Activated T-cell treated with anti-CD3 and anti-CD28 coated beads, Interleukin-2, amount 50 U/mL, for 48 hours (primary cell): Measurements from ENCODE around the gene ENG.
A peak's percentile ranks its signal among the peaks of the same experiment; 100 is the strongest.
"Not testable (repeated sequence)": the region's sequence is repeated elsewhere in the genome, so short reads cannot be mapped to it uniquely, and the experiment has no call there.

ENCODE experiments used
- DNase-seq, 2 experiments: peaks; one replicate each; pipeline ENCODE4 v3.0.0-alpha.2; 2020

The ENG gene

DNA sequence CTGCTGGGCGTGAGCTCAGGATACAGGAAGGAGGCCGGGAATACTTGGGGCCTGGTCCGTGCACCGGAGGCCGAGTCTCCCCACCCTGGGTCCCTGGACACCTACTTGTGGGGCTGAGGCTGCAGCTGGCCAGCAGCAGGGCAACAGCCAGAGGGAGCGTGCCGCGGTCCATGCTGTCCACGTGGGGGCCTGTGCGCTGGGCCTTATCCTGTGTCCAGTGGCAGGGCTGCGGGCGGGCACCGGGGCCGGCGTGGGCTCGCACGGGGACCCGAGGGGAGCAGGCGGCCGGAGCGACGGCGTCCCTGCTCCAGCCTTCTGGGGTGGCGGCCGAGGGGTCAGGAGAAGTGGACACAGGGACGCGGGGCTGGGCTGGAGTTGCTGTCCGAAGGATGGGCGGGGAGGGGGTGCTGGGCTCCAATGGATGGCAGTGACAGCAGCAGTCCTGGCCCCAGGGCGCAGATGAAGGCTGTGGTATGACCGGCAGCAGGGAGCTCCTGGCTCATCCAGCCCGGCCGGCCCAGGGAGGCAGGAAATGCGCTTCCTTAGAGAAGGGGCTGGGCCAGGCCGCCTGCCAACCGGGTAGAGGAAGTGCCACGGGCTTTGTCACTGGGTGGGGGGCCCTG lies at the start of gene ENG:
Gene ENG, minus strand, starts transcription at position 475 of the 623 bp plus-strand sequence. Its CDS starts 303 bp downstream, at position 172.
- peak in 1 of 2 experiments; percentile 51 for DNase-seq

- DNase-seq = peak; percentile 91
Observed at GRCh38 chr9:127903557-127904475, 49.4 kb upstream of the ENG start.

GRCh38 chr9:127899128-127899943 lies 44.9 kb upstream of the ENG start, which contains the start of gene ST6GALNAC6:
ST6GALNAC6 (minus strand) TSS chr9:127899603; CDS start chr9:127897981, 1,622 bp downstream.
- DNase-seq = peak; percentile 80 to 85

- DNase-seq = peak in 1 of 2 experiments; percentile 56
Observed at GRCh38 chr9:127898433-127899127, 44.1 kb upstream of the ENG start.

- DNase-seq = peak; percentile 65 to 68
Observed at GRCh38 chr9:127897193-127897692, 42.8 kb upstream of the ENG start.

GRCh38 chr9:127896395-127897192 lies 42.1 kb upstream of the ENG start:
- DNase-seq = no peak

DNA sequence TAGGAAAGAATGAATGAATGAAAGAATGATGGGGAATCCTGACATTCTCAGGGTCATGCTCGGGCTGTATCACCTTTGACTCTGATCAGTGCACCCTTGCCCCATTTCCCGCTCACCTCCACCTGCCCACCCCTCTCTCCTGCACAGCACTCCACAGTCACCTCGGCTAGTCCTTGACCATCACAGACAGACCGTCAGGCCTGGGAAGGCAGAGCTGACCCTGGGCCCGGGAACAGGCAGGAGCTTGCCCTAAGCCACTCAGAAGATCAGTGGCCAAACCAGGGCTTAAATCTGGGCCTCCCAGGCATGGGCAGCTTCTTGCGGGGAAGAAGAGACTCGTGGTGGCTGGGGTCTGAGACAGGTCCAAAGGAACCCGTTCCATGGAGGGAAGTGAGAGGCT lies 41.4 kb upstream of the ENG start:
- no peak for DNase-seq

DNA sequence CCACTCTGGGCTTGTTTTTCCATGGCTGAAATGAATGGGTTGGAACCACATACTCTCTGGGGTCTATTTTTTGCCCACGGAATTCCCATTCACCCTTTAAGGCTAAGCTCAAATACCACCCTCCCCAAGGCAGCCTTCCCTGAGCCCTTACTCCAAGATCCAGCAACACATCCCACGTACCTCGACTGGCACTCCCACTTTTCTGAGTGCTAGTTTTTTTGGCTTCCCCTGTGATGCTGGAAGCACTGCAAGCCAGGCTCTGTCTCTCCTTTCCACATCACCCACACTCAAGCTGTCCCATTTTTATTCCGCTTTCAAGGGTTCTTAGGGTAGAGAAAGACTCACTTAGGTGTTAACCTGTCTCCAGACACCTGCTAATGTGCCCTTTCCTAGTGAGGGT lies 38.9 kb upstream of the ENG start:
- DNase-seq = no peak

GRCh38 chr9:127892831-127893230 lies 38.4 kb upstream of the ENG start:
- DNase-seq = no peak

GRCh38 chr9:127890053-127890452 lies 35.6 kb upstream of the ENG start:
- no peak for DNase-seq

- DNase-seq = no peak
Observed at GRCh38 chr9:127887792-127888191, 33.3 kb upstream of the ENG start.

DNA sequence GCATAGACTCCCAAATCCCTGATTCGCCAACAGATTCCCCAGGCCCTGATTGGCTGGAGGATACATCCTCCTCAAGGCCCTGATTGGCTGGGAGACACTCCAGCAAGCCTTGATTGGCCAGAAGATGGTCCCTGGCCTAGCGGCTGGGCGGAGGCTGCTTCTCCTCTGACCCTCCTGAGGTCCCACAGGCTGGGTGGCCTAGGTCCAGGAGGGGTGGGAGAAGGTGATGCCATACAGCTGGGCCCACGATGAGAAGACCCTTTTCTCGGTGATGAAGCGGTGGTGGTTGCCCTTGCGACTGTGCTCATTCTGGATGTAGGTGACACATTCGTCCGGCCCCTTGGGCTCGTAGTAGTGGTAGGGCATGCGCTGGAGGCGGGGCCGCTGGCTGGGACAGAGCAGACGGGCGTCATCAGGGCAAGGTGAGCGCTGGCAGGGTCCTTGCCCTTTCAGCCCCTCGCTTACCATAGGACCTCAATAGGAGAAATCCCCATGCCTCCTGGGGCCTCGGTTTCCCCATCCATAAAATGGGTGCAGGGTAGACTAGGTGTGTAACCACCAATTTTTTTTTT lies 32.0 kb upstream of the ENG start:
- no peak for DNase-seq

GRCh38 chr9:127885508-127886281 lies 31.2 kb upstream of the ENG start:
- DNase-seq = no peak

GRCh38 chr9:127884976-127885490 lies 30.6 kb upstream of the ENG start:
- DNase-seq = no peak

DNA sequence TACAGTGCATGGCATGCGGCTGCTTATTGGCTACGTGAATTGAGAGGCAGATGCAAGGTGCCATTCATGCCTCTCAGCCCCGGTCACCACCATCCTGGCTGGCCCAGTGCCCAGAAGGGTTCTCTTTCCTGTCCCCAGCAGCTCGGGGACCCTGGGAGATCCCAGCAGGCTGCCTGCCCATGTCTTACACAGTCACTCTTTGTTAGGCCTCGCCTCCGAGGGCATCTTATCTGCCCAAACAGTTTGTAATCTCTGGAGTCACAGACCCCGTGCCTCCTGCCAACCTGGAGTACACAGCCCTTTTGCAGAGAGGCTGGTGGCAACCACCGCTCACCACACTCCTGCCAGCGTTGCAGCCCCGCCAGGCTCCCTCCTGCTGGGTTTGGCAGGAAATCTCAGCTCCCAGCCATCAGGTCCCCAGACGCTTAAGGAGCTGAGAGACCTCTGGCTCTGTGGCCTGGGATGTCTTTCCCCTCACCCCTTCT lies 30.0 kb upstream of the ENG start:
- DNase-seq = no peak

DNA sequence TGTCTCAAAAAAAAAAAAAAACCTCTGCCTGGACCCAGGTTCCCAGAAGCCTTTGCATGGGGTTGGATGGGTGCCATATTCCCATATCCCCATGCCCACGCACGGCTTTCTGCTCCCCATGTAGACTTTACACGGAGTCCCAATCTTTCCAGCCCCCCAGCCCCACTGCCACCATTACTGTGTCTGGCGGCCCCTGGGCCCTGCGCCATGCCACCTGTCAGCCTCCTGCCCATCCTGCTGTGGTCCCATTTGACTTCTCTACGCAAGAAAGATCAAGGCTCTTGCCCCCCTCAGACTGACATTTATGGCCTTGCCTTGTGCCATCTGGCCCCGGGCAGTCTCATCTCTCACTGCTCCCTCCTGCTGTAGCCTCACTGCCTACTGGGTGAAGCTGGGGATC lies 29.5 kb upstream of the ENG start:
- DNase-seq = no peak

GRCh38 chr9:127881715-127882114 lies 27.3 kb upstream of the ENG start:
- not testable (repeated sequence) for DNase-seq

DNA sequence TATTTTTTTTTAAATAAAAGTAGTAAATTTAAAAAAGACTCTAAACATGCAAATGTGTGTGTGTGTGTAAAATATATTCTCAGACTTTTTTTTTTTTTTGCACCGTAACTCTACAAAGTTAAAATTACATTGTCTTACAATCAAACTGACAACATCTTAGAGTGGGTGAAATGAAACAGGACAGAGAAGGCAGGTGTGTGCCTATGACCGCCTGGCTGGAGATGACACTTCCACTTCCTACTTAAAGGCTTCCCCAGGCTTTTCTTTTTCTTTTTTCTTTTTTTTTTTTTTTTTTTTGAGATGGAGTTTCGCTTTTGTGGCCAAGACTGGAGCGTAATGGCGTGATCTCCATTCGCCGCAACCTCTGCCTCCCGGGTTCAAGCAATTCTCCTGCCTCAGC lies 25.7 kb upstream of the ENG start:
- DNase-seq = no peak

- DNase-seq = no peak
Observed at GRCh38 chr9:127878652-127879390, 24.4 kb upstream of the ENG start.
